Anterior cingulate cortex (tissue), 58 donors: ENCODE data around the gene ADGRE3.
"Not testable (repeated sequence)": the region's sequence is repeated elsewhere in the genome, so short reads cannot be mapped to it uniquely, and the experiment has no call there.

ENCODE experiments used
- DNase-seq, 58 donors: peaks; one replicate each; lab custom pipeline; 2025; lab: John Stamatoyannopoulos, UW

ADGRE3 gene

DNA sequence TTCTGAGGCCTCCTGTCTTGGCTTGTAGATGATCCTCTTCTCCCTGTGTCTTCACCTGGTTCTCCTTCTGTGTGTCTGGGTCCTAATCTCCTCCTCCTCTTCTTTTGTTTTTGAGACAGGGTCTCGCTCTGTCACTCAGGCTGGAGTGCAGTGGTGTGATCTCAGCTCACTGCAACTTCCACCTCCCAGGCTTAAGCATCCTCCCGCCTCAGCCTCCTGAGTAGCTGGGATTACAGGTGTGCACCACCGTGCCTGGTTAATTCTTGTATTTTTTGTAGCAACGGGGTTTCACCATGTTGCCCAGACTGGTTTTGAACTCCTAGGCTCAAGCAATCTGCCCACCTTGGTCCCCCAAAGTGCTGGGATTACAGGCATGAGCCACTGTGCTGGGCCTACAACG lies 62.4 kb downstream of the ADGRE3 start:
- DNase-seq: not testable (repeated sequence)

DNA sequence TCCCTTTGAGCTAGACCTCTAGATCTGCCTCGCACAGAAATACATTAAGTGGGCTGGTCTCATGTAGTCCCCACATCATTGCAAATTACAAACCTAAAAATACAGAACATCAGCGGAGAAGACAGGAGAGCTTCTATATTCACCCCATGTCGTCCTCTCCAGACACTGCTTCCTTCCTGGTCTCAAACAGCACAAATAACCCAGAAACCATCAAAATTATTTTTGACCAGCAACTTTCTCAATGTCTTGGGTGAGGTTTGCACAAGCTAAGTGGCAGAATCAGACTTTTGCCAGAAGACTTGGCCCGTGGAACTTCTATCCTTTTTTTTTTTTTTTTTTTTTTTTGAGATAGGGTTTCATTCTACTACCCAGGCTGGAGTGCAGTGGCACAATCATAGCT lies 63.6 kb downstream of the ADGRE3 start:
- DNase-seq: peak in 2 of 58 donors; percentile 1 to 19

DNA sequence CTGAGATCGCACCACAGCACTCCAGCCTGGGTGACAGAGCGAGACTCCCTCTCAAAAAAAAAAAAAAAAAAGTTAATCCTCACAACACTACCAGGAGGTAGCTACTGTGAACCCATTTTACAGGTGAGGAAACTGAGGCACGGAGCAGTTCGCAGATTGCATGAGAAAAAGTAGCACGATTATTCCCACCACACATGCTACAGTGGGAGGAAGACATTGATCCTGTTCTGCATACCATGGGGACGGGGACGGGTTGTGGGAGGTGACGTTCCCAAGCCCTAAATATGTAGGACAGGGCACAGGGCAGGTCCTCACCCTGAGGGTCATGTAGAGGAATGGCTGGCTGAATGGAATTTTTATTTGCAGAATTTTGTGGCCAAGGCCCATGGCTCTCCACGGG lies 68.0 kb downstream of the ADGRE3 start:
- no peak for DNase-seq

DNA sequence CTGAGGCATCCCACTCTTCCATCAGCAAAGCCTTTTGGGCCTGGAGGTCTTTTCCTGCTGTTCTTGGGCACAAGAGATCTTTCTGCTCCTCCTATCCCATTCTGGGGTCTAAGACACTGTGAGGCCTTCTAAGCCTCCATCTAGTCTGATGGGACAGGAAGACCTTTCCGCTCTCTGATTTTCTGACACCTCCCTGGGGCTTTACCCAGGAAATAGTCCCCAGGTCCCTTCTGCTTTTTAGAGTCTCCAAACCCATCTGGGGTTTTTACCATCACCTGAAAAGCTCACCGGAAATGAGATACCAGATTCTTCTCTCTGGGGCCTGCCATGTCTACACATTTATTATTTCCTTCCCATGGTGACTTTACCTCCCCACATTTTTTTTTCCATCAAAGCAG lies 70.7 kb downstream of the ADGRE3 start:
- DNase-seq: no peak

DNA sequence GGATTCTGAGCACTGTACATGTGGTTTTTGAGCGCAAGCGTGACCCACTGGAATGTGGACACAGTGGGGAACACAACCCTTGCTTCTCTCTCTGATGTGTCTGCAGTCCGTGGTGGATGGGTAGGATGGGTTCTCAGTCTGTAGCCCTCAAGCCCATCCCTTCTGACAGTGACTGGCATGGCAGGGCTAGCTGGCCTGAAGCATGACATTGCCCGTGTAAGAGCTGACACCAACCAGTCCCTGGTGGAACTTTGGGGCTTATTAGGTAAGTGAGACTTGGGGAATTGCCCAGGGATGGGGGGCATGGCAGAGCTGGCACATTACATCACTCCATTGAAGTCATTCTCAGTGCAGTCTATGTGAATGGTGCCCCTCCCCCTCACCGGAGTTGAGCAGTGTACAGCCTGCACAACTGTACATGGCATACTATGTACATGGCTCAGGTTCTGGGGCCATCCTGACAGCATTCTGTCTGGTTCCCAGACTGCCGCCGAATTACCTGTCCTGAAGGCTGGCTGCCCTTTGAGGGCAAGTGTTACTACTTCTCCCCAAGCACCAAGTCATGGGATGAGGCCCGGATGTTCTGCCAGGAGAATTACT lies 75.0 kb downstream of the ADGRE3 start:
- no peak for DNase-seq

DNA sequence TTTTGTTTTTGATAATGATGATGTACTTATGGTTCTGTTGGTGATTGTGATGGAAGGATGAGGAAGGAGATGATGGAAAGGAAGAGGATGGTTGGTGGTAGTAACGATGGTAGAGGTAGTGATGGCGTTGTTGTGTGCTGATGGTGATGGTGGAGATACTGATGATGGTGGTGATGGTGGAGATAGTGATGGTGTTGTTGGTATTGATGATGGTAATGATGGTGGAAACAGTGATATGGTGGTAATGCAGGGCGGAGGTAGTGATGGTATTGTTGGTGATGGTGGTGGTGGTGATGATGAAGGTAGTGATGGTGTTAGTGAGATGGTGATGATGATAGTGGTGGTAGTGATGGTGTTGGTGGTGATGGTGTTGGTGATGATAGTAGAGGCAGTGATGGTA lies 79.1 kb downstream of the ADGRE3 start:
- no peak for DNase-seq

DNA sequence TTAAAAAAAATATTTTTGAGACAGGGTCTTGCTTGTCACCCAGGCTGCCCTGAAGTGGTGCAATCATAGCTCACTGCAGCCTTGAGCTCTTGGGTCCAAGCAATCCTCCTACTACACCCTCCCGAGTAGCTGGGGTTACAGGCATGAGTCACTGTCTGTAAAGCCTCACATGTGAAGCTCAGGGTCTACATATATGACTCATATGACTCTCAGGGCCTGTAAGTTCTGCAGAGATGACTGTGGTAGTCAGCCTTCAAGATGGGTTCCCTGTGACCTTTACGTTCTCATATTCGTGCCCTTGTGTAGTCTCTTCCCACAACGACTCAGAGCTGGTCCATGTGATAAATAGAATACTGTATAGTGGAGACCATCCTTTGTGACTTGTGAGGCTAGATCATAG lies 85.2 kb downstream of the ADGRE3 start:
- not testable (repeated sequence) for DNase-seq

DNA sequence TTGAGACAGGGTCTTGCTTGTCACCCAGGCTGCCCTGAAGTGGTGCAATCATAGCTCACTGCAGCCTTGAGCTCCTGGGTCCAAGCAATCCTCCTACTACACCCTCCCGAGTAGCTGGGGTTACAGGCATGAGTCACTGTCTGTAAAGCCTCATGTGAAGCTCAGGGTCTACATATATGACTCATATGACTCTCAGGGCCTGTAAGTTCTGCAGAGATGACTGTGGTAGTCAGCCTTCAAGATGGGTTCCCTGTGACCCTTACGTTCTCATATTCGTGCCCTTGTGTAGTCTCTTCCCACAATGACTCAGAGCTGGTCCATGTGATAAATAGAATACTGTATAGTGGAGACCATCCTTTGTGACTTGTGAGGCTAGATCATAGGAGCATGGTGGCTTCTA lies 89.5 kb downstream of the ADGRE3 start:
- DNase-seq: not testable (repeated sequence)

DNA sequence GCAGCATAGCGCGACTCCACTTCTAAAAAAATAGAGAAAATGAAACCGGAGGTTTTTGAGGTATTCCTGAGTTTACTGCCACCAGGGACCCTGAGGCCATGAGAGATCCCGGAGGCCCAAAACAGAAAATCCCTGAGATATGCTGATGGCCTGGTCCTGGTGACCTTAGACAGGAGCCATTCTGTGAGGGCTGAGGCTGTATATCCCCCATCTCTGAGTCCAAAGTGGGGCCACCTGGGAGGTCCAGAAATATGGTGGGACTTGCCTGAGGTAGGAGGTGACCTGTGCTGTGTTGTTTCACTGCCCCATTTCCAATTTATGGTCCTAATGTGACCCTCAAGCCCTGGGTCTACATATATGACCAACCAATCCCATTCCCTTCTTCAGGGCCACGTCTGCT lies 90.3 kb downstream of the ADGRE3 start:
- not testable (repeated sequence) for DNase-seq

DNA sequence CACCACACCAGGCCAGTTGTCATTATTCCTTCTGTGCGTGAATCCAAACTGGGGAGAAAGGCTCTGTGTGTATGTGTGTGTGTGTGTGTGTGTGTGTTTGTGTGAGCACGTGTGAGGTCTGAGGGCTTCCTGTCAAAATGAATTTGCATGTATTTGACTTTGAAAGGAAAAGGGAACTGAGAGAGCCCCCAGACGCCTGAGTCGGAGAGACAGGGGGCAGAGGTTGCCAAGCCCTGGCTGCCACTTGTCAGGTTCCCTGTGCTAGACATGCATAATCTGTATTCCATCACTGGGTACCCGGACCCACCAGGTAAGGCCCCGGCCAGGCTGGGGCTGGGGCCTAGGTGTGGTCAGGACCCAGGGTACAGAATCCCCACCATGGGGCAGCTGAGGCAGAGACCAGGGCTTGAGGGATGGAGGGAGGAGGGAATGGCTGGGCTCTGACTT lies 91.7 kb downstream of the ADGRE3 start, which contains the start of gene CLEC17A:
TSS of gene CLEC17A (plus strand) at position 191 of the 447 bp plus-strand sequence. CDS start at position 268, 77 bp downstream.
- DNase-seq: peak in 1 of 58 donors; percentile 1

DNA sequence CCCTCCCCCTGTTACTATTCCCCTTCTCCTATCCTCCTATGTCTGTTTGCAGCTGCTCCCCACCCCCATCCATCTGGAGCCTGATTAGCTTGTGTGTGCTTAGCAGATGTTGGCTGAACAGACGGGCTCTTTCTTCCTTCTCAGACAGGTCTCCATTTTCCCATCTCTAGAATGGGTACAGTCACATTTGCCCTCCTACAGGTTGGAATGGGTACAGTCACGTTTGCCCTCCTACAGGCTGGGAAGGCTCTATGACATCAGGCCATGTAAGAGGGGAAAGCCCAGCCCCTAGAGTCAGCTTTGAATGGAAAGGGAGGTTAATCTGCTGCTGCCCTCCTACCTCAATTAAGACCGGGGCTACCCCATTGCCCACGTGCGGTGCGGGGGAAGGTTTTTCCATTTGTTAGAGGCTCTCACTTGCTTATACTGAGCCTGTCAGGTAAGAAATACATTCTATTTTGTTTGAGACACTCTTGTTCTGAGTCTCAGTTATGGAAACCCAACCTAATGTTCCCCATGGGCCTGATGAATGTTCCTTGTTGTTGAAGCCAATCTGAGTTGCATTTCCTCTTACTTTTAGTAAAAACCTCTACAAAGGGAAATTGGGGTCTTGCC lies 93.9 kb downstream of the ADGRE3 start:
- no peak for DNase-seq

DNA sequence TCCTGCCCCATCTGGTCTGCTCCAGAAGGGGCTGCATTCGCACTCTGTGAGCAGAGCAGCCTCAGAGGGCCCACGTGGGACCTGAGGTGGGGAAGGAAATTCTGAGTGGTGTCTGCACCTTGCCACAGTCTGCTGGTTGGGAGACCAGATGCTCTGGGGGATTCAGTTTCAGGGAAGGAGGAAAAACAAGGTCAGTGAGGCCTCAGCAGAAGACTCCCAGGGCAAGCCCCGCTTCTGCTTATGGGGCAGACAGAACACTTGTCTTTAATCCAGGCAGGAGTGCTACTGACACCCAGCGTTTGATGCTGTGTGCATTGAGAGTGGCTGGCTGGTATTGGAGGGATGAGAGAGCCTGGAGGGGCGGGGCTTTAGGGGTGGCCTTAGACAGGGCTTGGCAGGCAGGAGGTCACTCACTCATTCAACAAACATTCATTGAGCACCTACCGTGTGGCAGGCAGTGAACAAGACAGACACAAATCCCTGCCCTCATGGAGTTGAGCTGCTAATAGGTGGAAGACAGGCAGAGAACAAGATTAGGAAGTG lies 96.7 kb downstream of the ADGRE3 start:
- no peak for DNase-seq

DNA sequence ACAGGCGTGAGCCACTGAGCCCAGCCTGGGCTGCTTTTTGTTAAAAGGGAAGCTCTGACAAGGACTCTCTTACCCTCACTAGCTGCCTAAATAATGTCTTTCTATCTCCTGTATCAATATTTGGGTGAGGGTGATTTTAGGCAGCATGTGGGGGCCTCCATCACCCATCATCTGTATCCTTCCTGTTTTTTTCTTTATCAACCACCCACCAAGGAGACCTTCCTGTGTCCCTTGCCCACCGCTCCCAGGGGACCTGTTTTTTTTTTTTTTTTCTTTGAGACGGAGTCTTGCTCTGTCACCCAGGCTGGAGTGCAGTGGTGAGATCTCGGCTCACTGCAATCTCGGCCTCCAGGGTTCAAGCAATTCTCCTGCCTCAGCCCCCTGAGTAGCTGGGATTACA lies 97.4 kb downstream of the ADGRE3 start:
- DNase-seq: no peak

DNA sequence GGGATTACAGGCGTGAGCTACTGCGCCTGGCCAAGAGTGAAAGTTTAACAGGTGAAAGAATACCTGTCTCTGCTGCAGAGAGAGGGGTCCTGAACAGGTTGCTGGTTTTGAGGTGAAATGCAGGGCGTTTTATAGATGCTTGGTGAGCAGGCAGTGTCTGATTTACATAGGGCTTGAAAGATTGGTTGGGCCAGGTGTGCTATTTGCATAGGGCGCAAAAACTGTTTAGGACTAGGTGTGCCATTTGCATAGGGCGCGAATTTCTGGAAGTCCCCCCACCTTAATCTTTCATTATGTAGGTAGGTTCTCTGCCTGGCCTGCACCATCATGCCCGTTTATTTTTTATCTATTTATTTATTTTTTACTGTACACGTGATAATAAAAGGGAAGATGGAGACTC lies 98.3 kb downstream of the ADGRE3 start:
- no peak for DNase-seq

DNA sequence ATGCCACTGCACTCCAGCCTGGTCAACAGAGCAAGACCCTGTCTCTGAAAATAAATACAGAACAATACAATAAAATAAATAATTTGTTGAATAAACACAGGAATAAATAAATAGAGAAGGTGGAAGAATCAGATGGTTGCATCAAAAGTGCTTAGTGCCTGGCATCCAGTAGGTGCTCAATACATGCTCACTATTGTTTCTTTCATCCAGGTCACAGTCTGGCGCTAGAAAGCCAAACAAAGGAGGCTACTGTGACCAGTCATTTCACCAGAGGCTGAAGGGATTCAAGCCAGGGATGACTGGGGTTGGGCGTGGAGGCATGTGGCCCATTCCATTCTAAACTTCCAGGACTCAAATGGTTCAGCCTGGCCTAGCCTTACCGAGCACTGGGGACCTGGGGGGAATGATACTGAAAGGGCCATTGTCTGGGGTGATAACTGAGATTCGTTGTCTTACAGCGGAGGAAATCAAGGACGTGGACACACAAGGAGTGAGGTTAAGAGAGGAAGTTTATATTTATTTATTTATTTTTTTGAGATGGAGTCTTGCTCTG lies 99.1 kb downstream of the ADGRE3 start:
- no peak for DNase-seq

DNA sequence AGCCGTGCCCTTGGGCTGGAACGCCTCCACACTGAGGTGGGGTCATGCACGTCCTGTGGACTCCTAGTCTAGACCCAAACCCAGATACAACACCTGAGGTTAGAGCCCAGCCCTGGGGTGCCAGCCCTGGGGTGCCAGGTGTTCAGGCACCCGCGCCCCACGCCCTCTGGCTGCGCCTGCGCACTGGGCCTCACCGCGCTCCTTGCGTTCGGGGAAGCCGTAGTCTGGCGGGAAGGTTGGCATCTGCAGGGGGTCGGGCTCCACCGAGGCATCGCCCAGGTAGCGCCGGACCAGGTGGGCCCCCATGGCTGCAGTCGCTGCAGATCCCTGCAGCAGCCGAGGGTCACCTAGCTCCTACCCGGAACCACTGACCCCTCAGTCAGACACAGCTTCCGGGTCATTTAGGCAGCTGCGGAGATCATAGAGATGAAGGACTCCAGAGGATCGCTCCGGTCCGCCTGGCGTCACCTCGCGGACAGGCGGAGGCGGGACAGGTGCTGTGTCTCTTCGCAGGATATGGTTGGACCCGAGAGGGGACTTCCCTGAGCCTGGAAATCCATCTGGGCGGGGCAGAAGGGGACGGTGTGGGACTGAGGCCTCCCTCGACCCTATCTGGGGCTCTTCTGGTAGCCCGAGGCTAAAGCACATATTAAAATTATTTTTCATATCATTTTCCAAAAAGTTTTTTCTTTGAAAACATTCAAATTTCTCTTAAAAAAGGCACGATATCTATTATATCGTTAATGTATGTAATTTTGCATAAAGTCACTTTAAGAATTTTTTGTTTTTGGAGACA lies 102.8 kb downstream of the ADGRE3 start, which contains the start of gene NDUFB7:
TSS of gene NDUFB7 (minus strand) at position 372 of the 796 bp plus-strand sequence. CDS start at position 306, 66 bp downstream.
- DNase-seq: peak; percentile 48 to 97 (median 88)

DNA sequence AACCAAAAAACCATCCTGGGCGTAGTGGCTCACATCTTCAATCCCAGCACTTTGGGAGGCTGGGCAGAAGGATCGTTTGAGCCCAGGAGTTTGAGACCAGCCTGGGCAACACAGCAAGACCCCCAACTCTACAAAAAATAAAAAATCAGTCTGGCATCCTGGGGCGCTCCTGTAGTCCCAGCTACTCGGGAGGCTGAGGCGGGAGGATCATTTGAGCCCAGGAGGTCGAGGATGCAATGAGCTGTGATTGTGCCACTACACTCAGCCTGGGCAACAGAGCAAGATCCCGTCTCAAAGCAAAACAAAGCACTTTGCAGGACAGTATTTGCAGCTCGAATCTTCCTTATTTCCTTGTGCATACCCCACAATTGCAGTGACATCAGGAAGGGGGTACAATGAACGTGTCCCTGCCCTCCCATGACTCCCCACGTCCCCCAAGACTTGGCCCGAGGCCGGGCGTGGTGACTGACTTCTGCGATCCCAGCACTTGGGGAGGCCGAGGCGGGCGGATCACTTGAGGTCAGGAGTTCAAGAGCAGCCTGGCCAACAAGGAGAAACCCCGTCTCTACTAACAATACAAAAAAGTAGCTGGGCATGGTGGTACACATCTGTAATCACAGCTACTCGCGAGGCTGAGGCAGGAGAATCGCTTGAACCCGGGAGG lies 103.6 kb downstream of the ADGRE3 start:
- no peak for DNase-seq
